Esophagus (tissue), 2 donors: ENCODE data around the gene SHC1. TPM values are rescaled to one million over a fixed set of nuclear protein-coding genes. Genes with fewer than 3 reads are reported as not detected.

Experiments
- H3K27ac ChIP-seq, 2 donors: one replicate each; pipeline ENCODE4 v1.5.1; 2013; ENCODE audit warnings: low read depth in 2 of 2, mild to moderate bottlenecking in 2 of 2, inconsistent platforms in 1 of 2, low read length in 1 of 2, moderate library complexity in 1 of 2
- H3K27me3 ChIP-seq, 2 donors: one replicate each; pipeline ENCODE4 v1.6.1; 2013; ENCODE audit warnings: low read length in 2 of 2, control low read depth in 1 of 2, mild to moderate bottlenecking in 1 of 2; ENCODE audit not compliant: insufficient read depth in 2 of 2, control insufficient read depth in 1 of 2
- H3K36me3 ChIP-seq, 2 donors: one replicate each; pipeline ENCODE4 v1.6.1; 2013; ENCODE audit warnings: low read length in 1 of 2; ENCODE audit not compliant: control insufficient read depth in 2 of 2, insufficient read depth in 2 of 2
- H3K4me1 ChIP-seq, 2 donors: one replicate each; pipeline ENCODE4 v1.6.1; 2013; ENCODE audit warnings: low read length in 1 of 2; ENCODE audit not compliant: control insufficient read depth in 2 of 2, insufficient read depth in 2 of 2
- H3K4me3 ChIP-seq, 2 donors: one replicate each; pipeline ENCODE4 v1.5.1; 2013; ENCODE audit warnings: low read length in 2 of 2, mild to moderate bottlenecking in 2 of 2, low read depth in 1 of 2, moderate library complexity in 1 of 2
- H3K9me3 ChIP-seq, 2 donors: one replicate each; pipeline ENCODE4 v1.6.1; 2013; ENCODE audit warnings: mild to moderate bottlenecking in 2 of 2, low read depth in 1 of 2, low read length in 1 of 2, moderate library complexity in 1 of 2; ENCODE audit not compliant: control insufficient read depth in 2 of 2, insufficient read depth in 1 of 2
- WGBS, 2 donors: extraction: QIAGEN DNeasy Blood & Tissue Kit; methylation state at CpG; one replicate each; pipeline ENCODE4 v1.1.7; 2013; 5-methylcytosine and 5-hydroxymethylcytosine counted together
- polyA plus RNA-seq, 2 donors: library from polyadenylated mRNA; stranded (reverse); fragments of 200-250 nt; gene quantifications; one replicate each; pipeline ENCODE4 v1.2.3, GENCODE V29; 2013
- donor health status: healthy with polysubstance abuse.
- donor health status: Bipolar disorder and iron deficiency.

The SHC1 gene
- polyA plus RNA-seq, 2 donors = 28.8 to 38.8 TPM

- peak overlapping the region; percentile 98 for H3K27ac ChIP-seq
- H3K9me3 ChIP-seq = no peaks in the 10 kb centered on the region
- H3K4me1 ChIP-seq = peaks cover 11 to 50% of the 10 kb centered on the region in 2 donors
- H3K36me3 ChIP-seq = peaks cover under 1 to 14% of the 10 kb centered on the region in 2 donors
- WGBS, 2 donors = 47 to 67% methylated on average over 8 to 12 of the region's 12 CpGs
- H3K4me3 ChIP-seq = peak overlapping the region; percentile 66 to 87
- no peaks in the 10 kb centered on the region for H3K27me3 ChIP-seq
These were observed 38.7 kb upstream of the SHC1 start for GRCh38 chr1:155009221-155009711.

- H3K4me3 ChIP-seq = peak overlapping the region; percentile 66 to 87
- peak overlapping the region; percentile 98 for H3K27ac ChIP-seq
- no peaks in the 10 kb centered on the region for H3K27me3 ChIP-seq
- peaks cover 0 to 5% of the 10 kb centered on the region in 2 donors for H3K36me3 ChIP-seq
- 39 to 41% methylated on average over 14 to 16 of the region's 16 CpGs for WGBS, 2 donors
- no peaks in the 10 kb centered on the region for H3K9me3 ChIP-seq
- H3K4me1 ChIP-seq = peaks cover 11 to 47% of the 10 kb centered on the region in 2 donors
These were observed 37.7 kb upstream of the SHC1 start for GRCh38 chr1:155008015-155008941.

- peaks cover 0 to 3% of the 10 kb centered on the region in 2 donors for H3K36me3 ChIP-seq
- H3K9me3 ChIP-seq = no peaks in the 10 kb centered on the region
- peaks cover 11 to 39% of the 10 kb centered on the region in 2 donors for H3K4me1 ChIP-seq
- H3K27me3 ChIP-seq = no peaks in the 10 kb centered on the region
- peak overlapping the region in 1 of 2 donors; percentile 87 for H3K4me3 ChIP-seq
- H3K27ac ChIP-seq = peak overlapping the region; percentile 98
- 31 to 42% methylated on average over 6 of the region's 6 CpGs for WGBS, 2 donors
These were observed 36.8 kb upstream of the SHC1 start for GRCh38 chr1:155007251-155007828.

GRCh38 chr1:155006601-155007101, 36.1 kb upstream of the SHC1 start:
- Histone ChIP-seq H3K36me3 (peaks cover 0 to 3% of the 10 kb centered on the region in 2 donors), H3K4me3 (no peak overlapping the region)
- 30 to 31% methylated on average over 2 of the region's 2 CpGs for WGBS, 2 donors

GRCh38 chr1:155005076-155006011, 34.8 kb upstream of the SHC1 start:
- peaks cover 3 to 26% of the 10 kb centered on the region in 2 donors for H3K4me1 ChIP-seq
- H3K27ac ChIP-seq = peak overlapping the region; percentile 98
- H3K9me3 ChIP-seq = no peaks in the 10 kb centered on the region
- H3K4me3 ChIP-seq = peak overlapping the region; percentile 79 to 95
- 25 to 30% methylated on average over 16 to 17 of the region's 17 CpGs for WGBS, 2 donors
- H3K27me3 ChIP-seq = no peaks in the 10 kb centered on the region
- H3K36me3 ChIP-seq = no peaks in the 10 kb centered on the region

More at GRCh38 chr1:155006601-155007101, 36.1 kb upstream of the SHC1 start:
- Histone ChIP-seq H3K9me3 (no peaks in the 10 kb centered on the region), H3K4me1 (peaks cover 5 to 33% of the 10 kb centered on the region in 2 donors), H3K27me3 (no peaks in the 10 kb centered on the region), H3K27ac (peak overlapping the region; percentile 98)

- no peaks in the 10 kb centered on the region for H3K9me3 ChIP-seq
- WGBS, 2 donors = 26% methylated on average over 5 of the region's 5 CpGs
- H3K36me3 ChIP-seq = no peaks in the 10 kb centered on the region
- H3K4me1 ChIP-seq = peaks cover 5 to 26% of the 10 kb centered on the region in 2 donors
- H3K27ac ChIP-seq = peak overlapping the region; percentile 98
- peak overlapping the region; percentile 79 to 95 for H3K4me3 ChIP-seq
- H3K27me3 ChIP-seq = no peaks in the 10 kb centered on the region
These were observed 34.0 kb upstream of the SHC1 start for GRCh38 chr1:155004352-155005075.

- Histone ChIP-seq H3K4me3 (peak overlapping the region; percentile 79 to 95), H3K27ac (peak overlapping the region; percentile 98), H3K27me3 (no peaks in the 10 kb centered on the region), H3K4me1 (peaks cover 11 to 26% of the 10 kb centered on the region in 2 donors), H3K36me3 (no peaks in the 10 kb centered on the region), H3K9me3 (no peaks in the 10 kb centered on the region)
- WGBS, 2 donors = 1 to 2% methylated on average over 33 to 34 of the region's 34 CpGs
These were observed 33.3 kb upstream of the SHC1 start for GRCh38 chr1:155003766-155004351.

- WGBS, 2 donors = 0% methylated on average over 33 to 37 of the region's 37 CpGs
These were observed 32.7 kb upstream of the SHC1 start for GRCh38 chr1:155003227-155003765.

More at GRCh38 chr1:155003227-155003765, 32.7 kb upstream of the SHC1 start:
- Histone ChIP-seq H3K27ac (peak overlapping the region; percentile 98), H3K36me3 (no peaks in the 10 kb centered on the region), H3K4me3 (peak overlapping the region; percentile 79 to 95), H3K4me1 (peaks cover 11 to 26% of the 10 kb centered on the region in 2 donors), H3K27me3 (no peaks in the 10 kb centered on the region), H3K9me3 (no peaks in the 10 kb centered on the region)
